Measurements from ENCODE around the gene PFDN1. TPM values are rescaled to one million over a fixed set of nuclear protein-coding genes. Genes with fewer than 3 reads are reported as not detected.
A peak's percentile ranks its signal among the peaks of the same experiment; 100 is the strongest.

Gene PFDN1
- total RNA-seq, 1 experiment from 2014 or later = 69.1 TPM

DNA sequence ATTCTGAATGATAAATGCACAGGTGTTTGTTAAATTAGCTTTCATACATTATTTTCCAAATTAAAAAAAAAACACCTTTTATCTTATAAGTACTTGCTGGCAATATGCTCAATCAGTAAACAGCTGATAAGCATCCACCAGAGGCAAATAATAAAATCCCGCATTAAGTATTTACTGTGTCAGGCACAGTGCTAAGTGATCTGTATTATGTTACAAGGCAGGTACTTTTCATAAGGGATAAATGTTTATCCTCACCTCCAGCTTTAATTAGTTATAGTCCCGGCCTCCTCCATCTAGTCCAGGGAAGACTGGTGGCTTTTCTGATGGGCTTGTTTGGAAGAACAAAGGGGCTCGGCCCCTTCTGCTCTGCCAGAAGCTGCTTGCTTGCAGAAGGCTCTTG, 40.1 kb downstream of the PFDN1 start:
- intact Hi-C loops (cut with micrococcal nuclease; ENCODE audit: unreplicated experiment) = loop anchor here (5.0 kb wide), 1 partner anchor 39 kb away; the partner anchor contains the start of gene PFDN1
- Histone ChIP-seq H4K20me1 (ENCODE audit: insufficient read depth) (no peaks in the 10 kb centered on the region), H3K4me1 (replicated peaks; ENCODE audit: insufficient read depth) (peaks cover 58% of the 10 kb centered on the region), H2AFZ (no peak overlapping the region), H3K9me2 (ENCODE audit: insufficient read depth) (no peaks in the 10 kb centered on the region), H3F3A (ENCODE audit: insufficient read depth, low read depth) (peaks cover 55% of the 10 kb centered on the region), H3K27me3 (ENCODE audit: insufficient read depth, low read depth) (no peaks in the 10 kb centered on the region), H3K27ac (peak overlapping the region; percentile 98), H3K4me2 (peak overlapping the region; percentile 67), H3K9me3 (ENCODE audit: insufficient read depth, low read depth) (no peaks in the 10 kb centered on the region; the same call in 1 of the 2 replicates), H3K4me3 (no peak overlapping the region), H3K79me2 (ENCODE audit: low read depth) (peaks cover 52% of the 10 kb centered on the region), H3K36me3 (ENCODE audit: low read depth) (peaks cover 2% of the 10 kb centered on the region; the same call in 1 of the 2 replicates)
- BruUV-seq (replicated peaks) = no TSS peak
- DNase-seq = no peak
- TF ChIP-seq, protein P1, sequence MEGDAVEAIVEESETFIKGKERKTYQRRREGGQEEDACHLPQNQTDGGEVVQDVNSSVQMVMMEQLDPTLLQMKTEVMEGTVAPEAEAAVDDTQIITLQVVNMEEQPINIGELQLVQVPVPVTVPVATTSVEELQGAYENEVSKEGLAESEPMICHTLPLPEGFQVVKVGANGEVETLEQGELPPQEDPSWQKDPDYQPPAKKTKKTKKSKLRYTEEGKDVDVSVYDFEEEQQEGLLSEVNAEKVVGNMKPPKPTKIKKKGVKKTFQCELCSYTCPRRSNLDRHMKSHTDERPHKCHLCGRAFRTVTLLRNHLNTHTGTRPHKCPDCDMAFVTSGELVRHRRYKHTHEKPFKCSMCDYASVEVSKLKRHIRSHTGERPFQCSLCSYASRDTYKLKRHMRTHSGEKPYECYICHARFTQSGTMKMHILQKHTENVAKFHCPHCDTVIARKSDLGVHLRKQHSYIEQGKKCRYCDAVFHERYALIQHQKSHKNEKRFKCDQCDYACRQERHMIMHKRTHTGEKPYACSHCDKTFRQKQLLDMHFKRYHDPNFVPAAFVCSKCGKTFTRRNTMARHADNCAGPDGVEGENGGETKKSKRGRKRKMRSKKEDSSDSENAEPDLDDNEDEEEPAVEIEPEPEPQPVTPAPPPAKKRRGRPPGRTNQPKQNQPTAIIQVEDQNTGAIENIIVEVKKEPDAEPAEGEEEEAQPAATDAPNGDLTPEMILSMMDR (conservative IDR thresholded peaks at IDR 0.05) = no peak
- TF ChIP-seq EZH2 (IDR thresholded peaks at IDR 0.05; ENCODE audit: low read depth) = no peak
- ChIA-PET CTCF (interaction anchor here (0.5 to 1.0 kb wide), 3 partner anchors 75 to 234 kb away, joined by 4 to 5 read pairs (median 5); partner anchors contain the start of gene HBEGF), POLR2A (ENCODE audit: unreplicated experiment) (no interaction called here)

DNA sequence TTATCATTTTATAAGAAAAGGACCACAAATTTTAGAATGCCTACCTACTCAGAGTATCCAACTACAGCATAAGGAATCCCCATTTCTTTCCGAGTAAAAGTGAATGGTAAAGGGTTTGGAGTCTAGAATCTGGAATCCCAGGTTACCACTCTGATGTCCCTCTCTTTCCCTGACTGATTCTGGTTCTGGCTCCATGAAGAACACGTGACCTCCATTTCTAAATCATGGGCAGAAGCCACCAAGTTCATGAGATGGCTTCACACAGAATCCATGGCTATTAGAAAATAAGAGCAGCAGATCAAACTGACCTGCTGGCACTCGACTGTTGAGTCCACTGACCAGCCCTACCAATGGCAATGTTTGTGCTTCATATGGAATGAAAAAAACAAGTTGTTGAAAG, 40.7 kb downstream of the PFDN1 start:
- H3F3A ChIP-seq (ENCODE audit: insufficient read depth, low read depth) = peaks cover 59% of the 10 kb centered on the region
- TF ChIP-seq, protein P1 (conservative IDR thresholded peaks at IDR 0.05) = no peak
- TF ChIP-seq EZH2 (IDR thresholded peaks at IDR 0.05; ENCODE audit: low read depth) = no peak
- H3K4me1 ChIP-seq (replicated peaks; ENCODE audit: insufficient read depth) = peaks cover 64% of the 10 kb centered on the region
- peak overlapping the region; percentile 4; the same call in 1 of the 2 replicates for H3K4me3 ChIP-seq
- peak overlapping the region; percentile 67 for H3K4me2 ChIP-seq
- CTCF ChIA-PET = interaction anchor here (0.7 to 3.3 kb wide), 2 partner anchors 76 to 84 kb away, joined by 5 to 40 read pairs; partner anchors contain the start of gene HBEGF
- H4K20me1 ChIP-seq (ENCODE audit: insufficient read depth) = no peaks in the 10 kb centered on the region
- H2AFZ ChIP-seq = no peak overlapping the region
- intact Hi-C loops (cut with micrococcal nuclease; ENCODE audit: unreplicated experiment) = loop anchor here (5.0 kb wide), 1 partner anchor 40 kb away; the partner anchor contains the start of gene PFDN1
- H3K9me2 ChIP-seq (ENCODE audit: insufficient read depth) = no peaks in the 10 kb centered on the region
- no peaks in the 10 kb centered on the region for H3K27me3 ChIP-seq (ENCODE audit: insufficient read depth, low read depth)
- POLR2A ChIA-PET (ENCODE audit: unreplicated experiment) = interaction anchor here (0.6 kb wide), 1 partner anchor 386 kb away, joined by 3 read pairs; the partner anchor contains the start of gene IK
- BruUV-seq (replicated peaks) = no TSS peak
- no peak for DNase-seq
- H3K79me2 ChIP-seq (ENCODE audit: low read depth) = peaks cover 52% of the 10 kb centered on the region
- H3K9me3 ChIP-seq (ENCODE audit: insufficient read depth, low read depth) = no peaks in the 10 kb centered on the region
- peak overlapping the region; percentile 98 for H3K27ac ChIP-seq
- H3K36me3 ChIP-seq (ENCODE audit: low read depth) = peaks cover 4% of the 10 kb centered on the region; the same call in 1 of the 2 replicates

DNA sequence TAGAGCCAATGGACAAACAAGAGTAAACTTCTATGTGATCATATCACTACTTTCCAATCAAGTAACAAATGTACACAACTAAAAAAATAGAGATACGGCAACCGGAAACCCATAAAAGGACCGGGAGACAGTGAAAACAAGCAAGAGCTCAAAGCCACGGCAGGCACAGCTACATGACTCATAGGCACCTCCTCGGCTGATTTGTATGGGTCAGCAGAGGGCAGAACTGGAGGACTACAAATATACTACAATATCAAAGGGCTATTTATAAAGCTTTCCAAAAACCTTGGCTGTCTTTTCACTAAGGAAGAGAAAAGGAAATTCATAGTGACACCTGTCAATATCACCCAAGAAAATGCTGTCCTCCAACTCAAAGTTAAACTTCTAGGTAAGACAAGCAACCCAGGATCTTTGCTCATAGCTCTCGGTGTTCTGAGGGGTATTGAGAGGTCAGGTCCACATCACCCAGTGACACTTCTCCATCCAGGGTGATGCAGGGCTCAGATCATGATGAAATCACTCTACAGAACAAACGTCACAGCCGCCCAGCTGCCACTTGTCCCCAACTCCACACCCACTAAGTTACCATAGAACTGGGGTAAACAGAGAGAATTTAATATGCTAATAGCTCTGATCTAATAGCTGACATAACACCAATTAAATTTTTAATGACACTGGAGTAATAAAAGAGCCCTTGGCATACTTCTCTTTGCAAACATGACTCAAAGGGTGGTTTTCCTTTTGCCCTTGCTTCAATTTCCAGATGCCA, 41.3 kb downstream of the PFDN1 start:
- BruUV-seq (replicated peaks) = TSS peak; percentile 63
- ChIA-PET POLR2A (ENCODE audit: unreplicated experiment) (interaction anchor here (0.5 to 2.4 kb wide), 5 partner anchors 61 to 742 kb away, joined by 3 to 21 read pairs (median 4); partner anchors contain the start of genes HBEGF and IK), CTCF (interaction anchor here (0.6 to 3.3 kb wide), 6 partner anchors 10 to 90 kb away, joined by 3 to 40 read pairs (median 4); partner anchors contain the start of gene HBEGF)
- Histone ChIP-seq H3K4me1 (replicated peaks; ENCODE audit: insufficient read depth) (peaks cover 68% of the 10 kb centered on the region), H3K79me2 (ENCODE audit: low read depth) (peaks cover 57% of the 10 kb centered on the region), H3K27me3 (ENCODE audit: insufficient read depth, low read depth) (no peaks in the 10 kb centered on the region), H3K9me2 (ENCODE audit: insufficient read depth) (no peaks in the 10 kb centered on the region), H3K27ac (peak overlapping the region; percentile 98), H2AFZ (no peak overlapping the region), H3K36me3 (ENCODE audit: low read depth) (peaks cover 4% of the 10 kb centered on the region; the same call in 1 of the 2 replicates), H3K4me3 (peak overlapping the region; percentile 4; the same call in 1 of the 2 replicates), H3K4me2 (peak overlapping the region; percentile 67), H3K9me3 (ENCODE audit: insufficient read depth, low read depth) (no peaks in the 10 kb centered on the region), H4K20me1 (ENCODE audit: insufficient read depth) (no peaks in the 10 kb centered on the region), H3F3A (ENCODE audit: insufficient read depth, low read depth) (peaks cover 59% of the 10 kb centered on the region)
- no peak for TF ChIP-seq EZH2 (IDR thresholded peaks at IDR 0.05; ENCODE audit: low read depth)
- TF ChIP-seq, protein P1 (conservative IDR thresholded peaks at IDR 0.05) = no peak
- intact Hi-C loops (cut with micrococcal nuclease; ENCODE audit: unreplicated experiment) = loop anchor here (1.0 to 5.0 kb wide), 2 partner anchors 41 to 62 kb away; partner anchors contain the start of gene PFDN1
- DNase-seq = peak; percentile 77 to 95
